ENCODE measurements around the gene ADCY6.

The ADCY6 gene

GRCh38 chr12:48787791-48788523, 932 bp downstream of the ADCY6 start:
- no peaks in the 10 kb centered on the region for H3K36me3 ChIP-seq
- H3K4me3 ChIP-seq (ENCODE audit: low read depth in 1 of 2, low read length in 1 of 2): no peak overlapping the region
- no peaks in the 10 kb centered on the region for H3K9me3 ChIP-seq
- H3K27me3 ChIP-seq: peaks cover 71% of the 10 kb centered on the region
- no peak for TF ChIP-seq CTCF (IDR thresholded peaks at IDR 0.05)
- H3K27ac ChIP-seq: no peak overlapping the region
- peaks cover 0 to 10% of the 10 kb centered on the region in 2 experiments for H3K4me1 ChIP-seq (ENCODE audit: control insufficient read depth in 1 of 2, insufficient read depth in 1 of 2, low read depth in 1 of 2, low read length in 1 of 2)

GRCh38 chr12:48786591-48787544, 2.0 kb downstream of the ADCY6 start:
- peaks cover 64% of the 10 kb centered on the region for H3K27me3 ChIP-seq
- no peaks in the 10 kb centered on the region for H3K36me3 ChIP-seq
- no peaks in the 10 kb centered on the region for H3K9me3 ChIP-seq
- TF ChIP-seq CTCF (IDR thresholded peaks at IDR 0.05): no peak
- no peak overlapping the region for H3K27ac ChIP-seq
- H3K4me1 ChIP-seq (ENCODE audit: control insufficient read depth in 1 of 2, insufficient read depth in 1 of 2, low read depth in 1 of 2, low read length in 1 of 2): peaks cover 0 to 10% of the 10 kb centered on the region in 2 experiments
- no peak overlapping the region for H3K4me3 ChIP-seq (ENCODE audit: low read depth in 1 of 2, low read length in 1 of 2)

GRCh38 chr12:48783432-48783831, 5.5 kb downstream of the ADCY6 start:
- peaks cover 37% of the 10 kb centered on the region for H3K27me3 ChIP-seq
- H3K4me3 ChIP-seq (ENCODE audit: low read depth in 1 of 2, low read length in 1 of 2): no peak overlapping the region
- no peaks in the 10 kb centered on the region for H3K9me3 ChIP-seq
- peaks cover 0 to 2% of the 10 kb centered on the region in 2 experiments for H3K4me1 ChIP-seq (ENCODE audit: control insufficient read depth in 1 of 2, insufficient read depth in 1 of 2, low read depth in 1 of 2, low read length in 1 of 2)
- no peaks in the 10 kb centered on the region for H3K36me3 ChIP-seq
- H3K27ac ChIP-seq: no peak overlapping the region
- no peak for TF ChIP-seq CTCF (IDR thresholded peaks at IDR 0.05)

- TF ChIP-seq CTCF (IDR thresholded peaks at IDR 0.05): no peak
- H3K36me3 ChIP-seq: no peaks in the 10 kb centered on the region
- no peaks in the 10 kb centered on the region for H3K9me3 ChIP-seq
- H3K4me1 ChIP-seq (ENCODE audit: control insufficient read depth in 1 of 2, insufficient read depth in 1 of 2, low read depth in 1 of 2, low read length in 1 of 2): no peaks in the 10 kb centered on the region
- no peak overlapping the region for H3K4me3 ChIP-seq (ENCODE audit: low read depth in 1 of 2, low read length in 1 of 2)
- H3K27ac ChIP-seq: no peak overlapping the region
- peaks cover 30% of the 10 kb centered on the region for H3K27me3 ChIP-seq
Measured at GRCh38 chr12:48782457-48783395, 6.2 kb downstream of the ADCY6 start.

All from neutrophil (primary cell).